GM18526 (cell line): ENCODE data around the gene DHRS1.

Experiments used
- POLR2A ChIP-seq: IDR thresholded peaks from 3 replicates; pipeline ENCODE4 v1.6.1; 2011; ENCODE audit not compliant: insufficient read length; ENCODE audit errors: extremely low read depth

The DHRS1 gene

DNA sequence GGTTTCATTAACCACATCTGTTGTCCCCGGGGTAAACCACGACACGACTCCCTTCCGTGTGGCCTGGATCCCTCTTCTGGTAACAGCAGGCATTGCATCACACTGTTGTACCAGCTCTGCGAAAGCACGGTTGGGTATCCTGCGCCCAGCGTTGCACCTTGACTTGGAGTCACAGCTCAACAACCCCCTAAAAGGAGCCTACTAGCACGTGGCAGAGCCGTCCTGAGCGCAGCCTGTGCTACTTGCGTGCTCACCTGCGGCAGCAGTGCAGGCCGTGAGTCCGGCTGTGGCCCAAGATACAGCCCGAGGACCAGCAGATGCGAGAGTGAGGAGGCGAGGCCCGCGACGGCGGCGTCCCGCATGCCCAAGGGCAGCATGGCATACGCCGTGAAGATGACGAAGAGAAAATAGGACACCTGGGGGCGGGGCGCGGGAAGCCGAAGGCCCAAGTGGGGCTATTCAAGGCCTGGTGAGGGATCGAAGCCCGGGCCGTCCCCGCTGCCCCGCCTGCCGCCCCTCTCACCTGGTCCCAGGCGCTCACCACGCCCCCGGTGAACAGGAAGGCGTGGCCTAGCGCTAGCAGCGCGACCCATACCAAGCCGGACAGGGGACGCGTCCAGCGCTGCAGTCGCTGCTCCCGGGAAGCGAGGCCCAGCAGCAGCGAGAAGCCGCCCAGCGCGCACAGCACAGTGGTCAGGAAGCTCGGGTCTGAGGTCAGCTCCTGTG, 32.9 kb upstream of the DHRS1 start:
- no peak for TF ChIP-seq POLR2A

DNA sequence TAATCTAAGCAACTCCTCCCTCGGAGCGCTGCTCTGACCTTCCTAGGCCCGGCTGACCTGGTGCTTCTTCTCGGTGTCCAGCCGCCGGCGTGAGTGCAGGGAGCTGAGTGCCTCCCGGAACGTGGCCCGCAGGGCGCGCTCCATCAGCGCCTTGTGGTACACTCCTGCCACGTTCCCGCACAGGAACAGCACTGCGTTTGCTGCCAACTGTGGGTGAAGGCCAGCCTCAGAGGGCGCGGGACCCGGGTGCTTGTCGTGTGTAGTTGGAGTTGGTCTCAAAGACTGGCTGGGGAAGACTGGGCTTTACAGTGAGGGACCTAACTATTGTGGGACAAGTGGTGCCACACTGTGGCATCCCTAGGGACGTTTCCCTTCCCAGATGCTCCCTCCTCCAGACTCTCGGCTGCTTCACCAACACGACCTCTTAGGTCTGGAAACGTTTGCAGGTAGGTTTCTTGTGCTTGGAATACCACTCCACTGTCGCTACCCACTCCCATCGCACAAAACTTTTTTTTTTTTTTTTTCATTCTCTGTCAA, 32.2 kb upstream of the DHRS1 start:
- no peak for TF ChIP-seq POLR2A

DNA sequence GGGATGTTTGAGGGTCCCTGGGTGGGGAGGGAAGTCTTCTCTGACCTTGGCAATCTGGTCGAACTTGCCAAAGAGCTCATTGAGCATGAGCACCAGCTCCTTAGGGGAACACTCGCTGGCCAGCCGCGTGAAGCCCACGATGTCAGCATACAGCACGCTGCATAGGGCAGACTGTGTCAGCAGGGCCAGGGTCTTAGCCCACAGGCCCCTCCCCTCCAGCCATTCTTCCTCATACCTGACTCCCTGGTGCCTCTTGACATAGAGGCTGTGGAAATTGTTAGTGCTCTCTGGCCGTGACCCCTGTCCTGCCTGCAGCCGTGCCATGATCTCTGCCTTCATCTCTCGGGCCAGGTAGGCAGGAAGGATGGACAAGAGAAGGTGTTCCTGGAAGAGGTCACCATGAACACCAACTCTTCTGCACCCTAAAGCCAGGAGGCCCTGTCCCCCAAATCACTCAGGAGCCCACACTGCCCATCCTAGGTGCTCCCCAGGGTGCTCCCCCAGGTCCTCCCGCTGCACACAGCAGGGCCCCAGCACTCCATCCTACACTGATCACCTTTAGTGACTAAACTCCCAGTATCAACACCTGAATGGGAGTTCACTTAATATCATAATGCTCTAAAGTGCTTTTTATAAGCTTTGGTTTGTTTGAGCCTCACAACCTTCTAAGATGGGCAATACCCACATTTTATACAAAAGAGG, 31.5 kb upstream of the DHRS1 start:
- no peak for TF ChIP-seq POLR2A

DNA sequence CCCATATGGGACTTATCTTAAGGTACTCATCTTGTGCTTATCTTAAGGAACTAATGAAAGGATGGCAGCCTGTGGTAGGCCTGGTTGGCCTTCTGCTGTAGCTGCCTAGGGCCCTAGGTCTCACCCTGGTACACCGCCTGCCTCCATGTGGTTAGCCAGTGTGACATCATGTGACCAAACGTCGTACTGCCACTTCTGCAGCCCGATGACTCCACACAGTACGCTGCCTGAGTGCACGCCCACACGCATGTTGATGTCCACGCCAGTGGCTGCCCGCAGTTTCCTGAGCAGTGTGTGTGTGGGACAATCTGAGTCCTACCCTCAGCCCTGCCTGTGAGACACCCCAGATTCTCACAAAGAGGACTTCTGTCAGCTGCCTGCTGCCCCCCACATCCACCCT, 30.2 kb upstream of the DHRS1 start:
- TF ChIP-seq POLR2A: no peak

DNA sequence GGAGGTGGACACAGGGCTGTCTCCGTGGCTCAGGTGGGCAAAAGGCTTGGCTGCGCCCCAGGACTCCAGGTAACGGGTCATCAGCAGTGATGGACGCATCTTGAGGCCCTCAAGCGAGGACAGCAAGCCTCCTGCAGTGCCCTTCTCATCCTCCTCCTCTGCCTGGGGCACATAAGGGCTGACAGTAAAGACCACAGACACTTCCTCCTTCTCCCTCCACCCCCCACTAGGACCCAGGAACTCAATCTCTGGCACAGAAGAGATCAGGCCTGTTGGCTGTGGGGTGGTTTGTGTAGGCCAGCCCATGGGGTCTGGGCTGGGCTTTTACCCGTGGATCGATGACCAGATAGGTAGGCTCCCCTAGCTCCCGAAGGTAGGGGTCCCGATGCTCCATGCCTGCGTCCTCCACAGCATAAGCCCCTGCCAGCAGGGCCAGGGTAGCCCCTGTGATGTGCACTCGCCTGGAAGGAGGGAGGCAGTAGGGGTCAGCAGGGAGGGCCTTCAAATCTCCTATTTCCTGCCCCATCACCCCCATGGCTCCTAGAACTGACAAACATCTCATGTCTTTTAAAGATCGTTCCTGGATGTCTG, 29.6 kb upstream of the DHRS1 start:
- no peak for TF ChIP-seq POLR2A

DNA sequence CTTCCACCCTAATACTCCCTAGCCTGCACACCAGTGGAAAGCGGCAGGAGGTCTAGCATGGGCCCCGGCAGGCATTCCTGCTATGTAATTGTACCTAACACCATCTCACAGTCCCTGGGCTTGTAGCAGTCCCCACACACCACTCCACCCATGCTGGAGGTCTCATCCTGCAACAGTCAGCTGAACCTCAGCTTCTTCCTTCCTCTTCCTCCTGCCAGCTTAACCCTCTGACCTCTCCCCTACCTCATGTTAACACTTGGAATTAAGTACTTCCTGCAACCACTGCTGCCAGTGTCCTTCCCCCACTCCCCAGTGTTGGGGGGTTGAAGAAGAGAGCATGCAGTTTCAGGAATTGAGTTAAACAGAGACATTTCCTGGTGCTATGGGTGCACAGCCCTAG, 27.7 kb upstream of the DHRS1 start:
- no peak for TF ChIP-seq POLR2A

DNA sequence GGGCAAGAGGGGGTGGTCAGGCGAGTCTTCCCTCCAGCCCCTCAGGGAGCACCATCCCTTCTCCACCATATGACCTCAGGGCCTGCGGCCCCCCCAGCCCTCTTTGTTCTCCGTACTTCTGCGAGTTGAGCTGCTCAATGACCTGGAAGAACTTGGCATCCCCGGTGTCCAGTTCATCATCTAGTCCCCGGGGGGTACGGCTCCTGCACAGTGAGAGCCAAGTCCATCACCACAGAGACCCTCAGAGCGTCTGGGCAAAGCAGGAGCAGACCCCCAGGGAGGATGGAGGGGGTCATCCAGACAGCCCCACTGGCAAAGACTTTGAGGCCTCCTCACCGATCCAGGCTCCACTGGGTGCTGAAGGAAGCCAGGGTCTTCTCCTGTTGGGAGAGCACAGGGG, 26.4 kb upstream of the DHRS1 start:
- TF ChIP-seq POLR2A: no peak

DNA sequence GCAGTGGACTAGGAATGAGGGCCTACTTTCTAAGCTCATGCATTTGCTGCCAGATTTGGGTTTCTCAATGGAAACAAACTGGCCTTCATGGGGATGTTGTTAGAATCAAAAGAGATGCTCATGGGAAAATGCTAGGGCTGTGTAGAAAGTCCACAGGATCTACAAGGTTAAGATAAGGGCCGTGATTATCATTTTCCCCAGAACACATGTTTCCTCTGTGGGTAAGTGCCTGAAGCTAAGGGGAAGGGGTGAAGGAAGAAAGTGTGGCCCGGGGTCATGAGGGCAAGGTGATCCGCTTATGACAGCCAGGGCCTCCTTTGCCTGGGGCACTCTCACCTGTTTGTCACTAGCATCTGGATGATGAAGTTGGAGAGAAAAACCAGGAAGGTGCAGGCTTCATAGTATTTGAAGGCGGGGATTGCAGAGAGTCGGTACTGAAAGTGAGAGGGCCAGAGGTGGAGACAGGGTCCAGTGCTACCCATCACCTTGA, 25.5 kb upstream of the DHRS1 start:
- TF ChIP-seq POLR2A: no peak

DNA sequence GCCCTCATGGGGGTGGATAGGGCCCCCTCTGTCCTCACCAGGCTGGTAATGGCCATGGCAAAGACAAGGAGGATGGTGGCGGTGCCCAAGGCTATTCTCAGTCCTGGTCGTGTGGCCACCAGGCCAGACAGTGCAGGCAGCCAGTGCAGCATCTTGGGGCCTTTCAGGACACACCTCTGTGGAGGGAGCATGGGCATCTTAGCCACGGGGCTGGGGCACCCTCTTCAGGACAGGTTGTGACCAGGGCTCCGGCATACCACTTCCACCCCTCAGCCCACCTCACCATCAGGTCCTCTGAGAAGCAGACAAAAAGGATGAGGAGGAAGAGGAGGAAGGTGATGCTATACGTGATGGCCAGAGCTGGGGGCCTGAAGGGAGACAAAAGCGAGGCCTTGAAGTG, 24.4 kb upstream of the DHRS1 start:
- TF ChIP-seq POLR2A: no peak

DNA sequence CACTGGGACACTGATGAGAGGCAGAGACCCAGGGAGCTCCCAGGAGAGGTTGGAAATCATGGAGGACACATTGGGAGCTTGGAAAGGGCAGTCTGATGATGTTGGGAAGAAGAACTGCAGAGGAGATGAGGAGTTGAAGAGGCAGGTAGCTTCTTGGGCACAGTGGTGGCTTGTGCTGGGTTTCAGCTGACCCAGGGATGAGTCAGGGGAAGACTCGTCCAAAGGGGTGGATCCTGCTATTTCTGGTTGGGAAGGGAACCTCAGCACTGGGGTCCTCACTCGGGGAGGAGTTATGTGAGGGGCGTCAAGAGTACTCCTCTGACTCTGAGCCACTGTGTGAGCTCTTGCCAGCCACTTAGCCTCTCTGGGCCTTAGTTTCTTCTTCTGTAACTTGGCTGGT, 23.8 kb upstream of the DHRS1 start:
- TF ChIP-seq POLR2A: no peak

DNA sequence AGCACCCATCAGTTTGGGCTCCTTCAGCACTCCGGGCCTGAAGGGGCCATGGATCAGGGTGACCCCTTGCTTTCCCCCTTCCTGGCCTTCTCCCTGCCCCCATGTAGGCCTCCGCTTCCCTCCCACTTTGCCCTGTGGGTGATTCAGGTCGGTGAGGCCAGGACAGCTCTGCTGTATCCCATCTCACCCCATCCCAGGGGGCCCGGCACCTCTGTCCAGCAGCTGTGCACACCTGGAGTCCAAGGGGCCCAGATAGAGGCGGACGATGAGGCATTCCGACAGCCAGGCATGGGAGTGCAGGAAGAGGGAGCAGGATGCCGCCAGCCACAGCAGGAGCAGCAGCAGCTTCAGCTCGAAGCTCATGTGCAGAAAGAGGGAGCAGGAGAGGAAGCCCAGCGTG, 23.1 kb upstream of the DHRS1 start:
- TF ChIP-seq POLR2A: no peak

DNA sequence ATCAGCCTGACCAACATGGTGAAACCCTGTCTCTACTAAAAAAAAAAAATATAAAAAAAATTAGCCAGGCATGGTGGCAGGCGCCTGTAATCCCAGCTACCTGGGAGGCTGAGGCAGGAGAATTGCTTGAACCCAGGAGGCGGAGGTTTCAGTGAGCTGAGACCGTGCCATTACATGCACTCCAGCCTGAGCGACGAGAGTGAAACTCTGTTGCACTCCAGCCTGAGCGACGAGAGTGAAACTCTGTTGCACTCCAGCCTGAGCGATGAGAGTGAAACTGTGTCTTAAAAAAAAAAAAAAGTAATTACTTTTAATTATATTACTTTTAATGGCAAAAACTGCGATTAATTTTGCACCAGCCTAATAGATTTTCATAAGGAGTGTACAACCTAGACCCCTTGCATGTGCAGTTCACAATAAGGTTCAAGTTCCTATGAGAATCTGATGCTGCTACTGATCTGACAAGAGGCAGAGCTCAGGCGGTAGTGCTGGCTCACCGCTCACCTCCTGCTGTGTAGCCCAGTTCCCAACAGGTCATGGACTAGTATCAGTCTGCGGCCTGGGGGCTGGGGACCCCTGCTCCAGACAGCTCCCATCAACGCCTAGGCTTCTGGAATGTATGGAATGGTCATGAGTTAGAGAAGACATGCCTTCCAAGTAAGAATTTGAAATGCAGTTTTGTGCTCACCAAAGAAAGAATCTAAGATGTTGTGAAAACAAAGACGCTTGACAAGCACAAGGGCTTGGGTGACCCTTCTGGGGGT, 21.8 kb upstream of the DHRS1 start:
- no peak for TF ChIP-seq POLR2A

DNA sequence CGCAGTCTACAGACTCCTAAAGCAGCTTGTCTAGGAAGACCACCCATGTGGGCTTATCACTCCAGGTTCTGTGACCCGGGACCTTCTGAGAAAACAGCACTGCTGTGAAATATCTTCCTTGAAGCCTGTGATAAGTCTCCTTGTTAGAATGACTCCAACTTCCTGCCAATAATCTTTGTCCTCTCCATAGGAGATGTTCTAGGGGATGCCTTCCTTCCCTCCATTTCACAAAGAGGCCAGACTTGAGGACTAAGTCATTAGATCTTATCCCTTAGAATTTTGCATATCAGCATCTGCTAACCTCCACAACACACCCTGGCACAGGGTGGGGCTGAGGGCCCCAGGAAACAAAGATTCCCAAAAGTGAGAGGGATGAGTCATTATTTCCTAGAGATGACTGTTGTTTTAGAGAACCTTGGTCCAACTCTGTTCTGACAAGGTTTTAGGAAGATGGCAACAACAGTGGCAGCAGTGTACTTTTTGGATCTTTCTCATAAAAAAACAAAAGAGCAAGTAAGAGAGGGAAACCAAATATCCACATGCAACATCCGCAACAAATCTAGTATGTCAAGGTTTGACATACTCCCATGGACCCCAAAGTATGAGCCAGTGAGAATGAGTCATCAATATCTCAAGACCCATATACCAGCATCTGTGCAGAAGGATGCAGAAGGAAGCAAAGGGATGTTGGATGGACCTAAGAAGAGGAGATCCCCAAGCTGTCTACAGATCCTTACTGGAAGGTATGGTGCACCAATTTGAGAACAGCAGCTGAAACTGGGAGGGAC, 17.8 kb upstream of the DHRS1 start:
- no peak for TF ChIP-seq POLR2A

DNA sequence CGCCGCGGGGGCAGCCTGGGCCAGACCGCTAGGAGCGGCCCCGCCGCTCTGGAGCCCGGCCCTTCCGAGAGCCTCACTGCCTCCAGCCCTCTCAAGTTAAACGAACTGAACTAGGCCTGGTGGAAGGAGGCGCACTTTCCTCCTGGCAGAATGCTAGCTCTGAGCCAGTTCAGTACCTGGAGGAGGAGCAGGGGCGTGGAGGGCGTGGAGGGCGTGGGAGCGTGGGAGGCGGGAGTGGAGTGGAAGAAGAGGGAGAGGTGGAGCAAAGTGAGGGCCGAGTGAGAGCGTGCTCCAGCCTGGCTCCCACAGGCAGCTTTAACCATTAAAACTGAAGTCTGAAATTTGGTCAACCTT, 17.0 kb upstream of the DHRS1 start:
- no peak for TF ChIP-seq POLR2A
